ENCODE data around the gene CDH23. TPM values are rescaled to one million over a fixed set of nuclear protein-coding genes. Genes with fewer than 3 reads are reported as not detected.
A peak's percentile ranks its signal among the peaks of the same experiment; 100 is the strongest.

CDH23 gene
- polyA plus RNA-seq, 3 donors = 2.0 to 21.1 (median 15.5) TPM

- WGBS, 3 donors = 14 to 47% (median 17%) methylated on average over 12 of the region's 12 CpGs
- peak overlapping the region; percentile 44 for H3K27ac ChIP-seq (ENCODE audit: low read depth, low read length)
These were observed 316.7 kb downstream of the CDH23 start for GRCh38 chr10:71713135-71714030.

- no peak overlapping the region for H3K27ac ChIP-seq (ENCODE audit: low read depth, low read length)
- 32 to 81% (median 34%) methylated on average over 4 of the region's 4 CpGs for WGBS, 3 donors
These were observed 317.3 kb downstream of the CDH23 start for GRCh38 chr10:71714031-71714410.

GRCh38 chr10:71714592-71714991 lies 317.9 kb downstream of the CDH23 start:
- no peak overlapping the region for H3K27ac ChIP-seq (ENCODE audit: low read depth, low read length)
- 58% methylated on average over 5 of the region's 5 CpGs for WGBS, 3 donors

GRCh38 chr10:71715026-71715425 lies 318.3 kb downstream of the CDH23 start:
- H3K27ac ChIP-seq (ENCODE audit: low read depth, low read length) = no peak overlapping the region
- 76 to 85% (median 82%) methylated on average over 8 of the region's 8 CpGs for WGBS, 3 donors

DNA sequence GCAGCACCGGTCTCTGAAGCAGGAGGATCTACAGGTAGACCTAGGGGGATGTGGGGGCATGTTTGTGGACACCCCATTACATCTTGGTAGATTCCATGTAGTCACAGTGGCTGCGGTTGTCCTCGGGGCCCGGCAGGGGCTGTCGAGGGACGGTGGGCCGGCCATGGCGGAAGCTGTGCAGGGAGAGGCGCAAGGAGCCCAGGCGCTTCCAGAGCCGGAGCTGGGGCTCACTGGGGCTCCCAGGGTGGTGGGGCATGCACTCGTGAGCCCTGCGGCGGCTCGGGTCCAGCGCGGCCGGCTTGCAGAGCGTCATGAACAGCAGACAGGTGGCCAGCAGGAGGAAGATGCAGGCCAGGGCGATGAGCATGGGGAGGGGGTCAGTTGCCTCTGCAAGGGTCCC lies 319.1 kb downstream of the CDH23 start:
- H3K27ac ChIP-seq (ENCODE audit: low read depth, low read length) = no peak overlapping the region
- WGBS, 3 donors = 89 to 96% (median 96%) methylated on average over 20 of the region's 20 CpGs

- 91 to 96% (median 94%) methylated on average over 5 of the region's 5 CpGs for WGBS, 3 donors
- H3K27ac ChIP-seq (ENCODE audit: low read depth, low read length) = no peak overlapping the region
These were observed 319.7 kb downstream of the CDH23 start for GRCh38 chr10:71716426-71716825.

DNA sequence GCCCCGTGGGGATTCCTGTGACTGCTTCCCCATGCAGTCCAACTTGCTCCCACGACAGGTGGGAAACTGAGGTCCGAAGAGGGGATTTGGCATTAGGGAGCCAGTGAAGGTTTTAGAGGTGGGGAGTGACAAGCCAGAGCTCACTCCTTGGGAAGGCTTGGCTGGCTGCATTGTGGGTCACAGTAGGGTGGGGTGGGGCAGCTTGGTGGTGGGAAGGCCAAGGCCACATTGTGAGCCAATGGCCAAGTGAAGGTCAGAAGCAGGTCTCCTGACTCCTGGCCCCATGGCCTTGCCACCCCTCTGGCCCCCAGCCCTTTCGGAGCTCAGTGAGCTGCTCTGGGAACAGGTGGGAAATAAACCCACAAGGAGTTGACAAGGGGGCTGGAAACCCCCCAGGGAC lies 320.3 kb downstream of the CDH23 start:
- no peak overlapping the region for H3K27ac ChIP-seq (ENCODE audit: low read depth, low read length)
- 89 to 94% (median 92%) methylated on average over 4 of the region's 4 CpGs for WGBS, 3 donors

DNA sequence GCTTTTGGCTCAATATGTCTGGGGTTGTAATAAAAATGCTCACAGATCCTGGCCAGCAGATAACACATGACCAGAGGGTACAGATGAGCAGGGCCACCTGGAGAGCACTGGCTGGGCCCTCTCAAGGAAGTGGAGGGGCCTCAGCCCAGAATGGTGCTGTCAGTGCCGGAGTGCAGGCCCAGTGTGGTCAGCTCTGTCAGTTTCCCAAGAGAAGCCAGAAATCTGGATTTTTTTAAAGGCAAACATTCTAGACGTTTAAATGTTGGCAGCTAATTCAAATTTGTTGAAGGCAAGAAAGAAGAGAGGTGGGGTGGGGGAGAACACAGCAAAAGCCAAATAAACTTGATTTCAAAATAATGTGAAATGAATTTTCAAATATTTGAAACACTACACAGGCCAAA lies 320.8 kb downstream of the CDH23 start:
- WGBS, 3 donors = 43 to 66% (median 65%) methylated on average over 2 of the region's 2 CpGs
- no peak overlapping the region for H3K27ac ChIP-seq (ENCODE audit: low read depth, low read length)

- WGBS, 3 donors = 76 to 77% (median 77%) methylated on average over 10 of the region's 10 CpGs
- no peak overlapping the region for H3K27ac ChIP-seq (ENCODE audit: low read depth, low read length)
These were observed 321.5 kb downstream of the CDH23 start for GRCh38 chr10:71718165-71718698.

- 51 to 70% (median 53%) methylated on average over 7 of the region's 7 CpGs for WGBS, 3 donors
- no peak overlapping the region for H3K27ac ChIP-seq (ENCODE audit: low read depth, low read length)
These were observed 322.3 kb downstream of the CDH23 start for GRCh38 chr10:71719042-71719441.

- 73 to 95% (median 91%) methylated on average over 13 to 14 of the region's 14 CpGs for WGBS, 3 donors
- no peak within 1 kb of the TSS for H3K27ac ChIP-seq (ENCODE audit: low read depth, low read length)
These were observed 322.9 kb downstream of the CDH23 start, which contains the start of gene C10orf105 for GRCh38 chr10:71719464-71720201. TSS of gene C10orf105 (minus strand) at chr10:71719778. CDS start at chr10:71716337, 3,441 bp downstream.

- no peak overlapping the region for H3K27ac ChIP-seq (ENCODE audit: low read depth, low read length)
- 55 to 94% (median 92%) methylated on average over 4 of the region's 4 CpGs for WGBS, 3 donors
These were observed 323.6 kb downstream of the CDH23 start for GRCh38 chr10:71720288-71720687.

DNA sequence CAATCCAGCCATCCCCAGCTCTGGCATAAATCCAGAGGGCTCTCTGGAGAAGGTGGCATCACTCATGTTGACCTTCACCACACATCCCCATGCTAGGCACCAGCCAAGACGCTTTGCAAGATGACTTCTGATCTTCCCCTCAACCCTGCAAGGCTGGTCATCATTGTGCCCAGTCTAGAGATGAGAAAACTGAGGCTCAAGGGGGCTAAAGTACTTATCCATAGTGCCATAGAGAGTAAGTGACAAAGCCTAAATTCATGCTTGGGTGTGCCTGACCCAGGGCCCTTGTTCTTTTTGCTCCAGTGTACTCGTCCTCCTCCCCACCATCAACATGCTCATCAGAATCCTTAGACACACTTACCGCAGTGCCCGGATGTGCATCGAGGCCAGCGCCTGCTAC lies 324.6 kb downstream of the CDH23 start:
- 87 to 98% (median 94%) methylated on average over 6 of the region's 6 CpGs for WGBS, 3 donors

GRCh38 chr10:71722849-71723248 lies 326.1 kb downstream of the CDH23 start:
- no peak overlapping the region for H3K27ac ChIP-seq (ENCODE audit: low read depth, low read length)
- WGBS, 3 donors = 60 to 100% (median 95%) methylated on average over 1 of the region's 1 CpG

More for the DNA sequence above, 324.6 kb downstream of the CDH23 start:
- no peak overlapping the region for H3K27ac ChIP-seq (ENCODE audit: low read depth, low read length)

- 86 to 96% (median 96%) methylated on average over 11 of the region's 11 CpGs for WGBS, 3 donors
- H3K27ac ChIP-seq (ENCODE audit: low read depth, low read length) = no peak overlapping the region
These were observed 326.6 kb downstream of the CDH23 start for GRCh38 chr10:71723311-71723710.

- WGBS, 3 donors = 89 to 98% (median 94%) methylated on average over 6 of the region's 6 CpGs
- no peak overlapping the region for H3K27ac ChIP-seq (ENCODE audit: low read depth, low read length)
These were observed 327.8 kb downstream of the CDH23 start for GRCh38 chr10:71724539-71724938.

GRCh38 chr10:71725249-71725648 lies 328.5 kb downstream of the CDH23 start:
- 92 to 95% (median 93%) methylated on average over 14 of the region's 14 CpGs for WGBS, 3 donors
- no peak overlapping the region for H3K27ac ChIP-seq (ENCODE audit: low read depth, low read length)

DNA sequence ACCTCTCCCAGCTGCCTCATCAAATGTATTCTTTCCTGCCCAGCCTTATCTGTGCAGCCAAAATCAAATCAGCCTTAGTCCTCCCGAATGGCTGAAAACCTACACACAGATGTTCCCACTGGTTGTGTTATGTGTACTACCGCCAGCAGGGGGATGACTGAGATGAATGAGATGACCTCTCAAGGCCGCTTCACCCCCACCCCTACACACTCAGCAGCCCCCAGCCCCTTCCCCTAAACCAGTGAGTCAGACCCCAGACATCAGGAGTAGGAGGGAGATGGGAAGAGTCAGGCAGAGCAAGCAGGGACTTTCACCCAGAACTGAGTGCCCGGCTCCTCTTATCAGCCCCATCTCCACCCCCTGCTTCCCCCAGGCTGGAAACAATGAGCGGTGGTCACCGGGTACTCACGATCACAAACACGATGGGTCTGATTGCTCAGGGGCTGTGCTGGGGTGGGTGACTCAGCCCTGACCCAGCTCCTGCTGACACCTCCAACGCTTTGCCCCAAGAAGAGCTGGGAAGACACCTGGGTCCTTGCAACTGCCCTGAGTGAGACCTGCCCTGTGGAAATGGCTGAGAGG lies 329.4 kb downstream of the CDH23 start:
- WGBS, 3 donors = 43 to 49% (median 45%) methylated on average over 9 of the region's 9 CpGs
- H3K27ac ChIP-seq (ENCODE audit: low read depth, low read length) = no peak overlapping the region
